Neural progenitor cell (in vitro differentiated cells): ENCODE data around the gene SSBP2.

ENCODE experiments used
- EZH2 ChIP-seq: fragments of 200-600 bp; sonication (generic); IDR thresholded peaks from 2 replicates; pipeline ENCODE4 v1.6.1; 2017; ENCODE audit warnings: antibody characterized with exemption, mild to moderate bottlenecking, moderate library complexity
- EZH2phosphoT487 ChIP-seq: fragments of 200-600 bp; sonication (generic); IDR thresholded peaks from 2 replicates; pipeline ENCODE4 v1.6.1; 2017; ENCODE audit warnings: antibody characterized with exemption
- TF ChIP-seq, protein P1 (sequence below): fragments of 200-600 bp; sonication (generic); IDR thresholded peaks from 2 replicates; pipeline ENCODE4 v1.5.1; 2017; ENCODE audit warnings: antibody characterized with exemption, mild to moderate bottlenecking

DNA sequence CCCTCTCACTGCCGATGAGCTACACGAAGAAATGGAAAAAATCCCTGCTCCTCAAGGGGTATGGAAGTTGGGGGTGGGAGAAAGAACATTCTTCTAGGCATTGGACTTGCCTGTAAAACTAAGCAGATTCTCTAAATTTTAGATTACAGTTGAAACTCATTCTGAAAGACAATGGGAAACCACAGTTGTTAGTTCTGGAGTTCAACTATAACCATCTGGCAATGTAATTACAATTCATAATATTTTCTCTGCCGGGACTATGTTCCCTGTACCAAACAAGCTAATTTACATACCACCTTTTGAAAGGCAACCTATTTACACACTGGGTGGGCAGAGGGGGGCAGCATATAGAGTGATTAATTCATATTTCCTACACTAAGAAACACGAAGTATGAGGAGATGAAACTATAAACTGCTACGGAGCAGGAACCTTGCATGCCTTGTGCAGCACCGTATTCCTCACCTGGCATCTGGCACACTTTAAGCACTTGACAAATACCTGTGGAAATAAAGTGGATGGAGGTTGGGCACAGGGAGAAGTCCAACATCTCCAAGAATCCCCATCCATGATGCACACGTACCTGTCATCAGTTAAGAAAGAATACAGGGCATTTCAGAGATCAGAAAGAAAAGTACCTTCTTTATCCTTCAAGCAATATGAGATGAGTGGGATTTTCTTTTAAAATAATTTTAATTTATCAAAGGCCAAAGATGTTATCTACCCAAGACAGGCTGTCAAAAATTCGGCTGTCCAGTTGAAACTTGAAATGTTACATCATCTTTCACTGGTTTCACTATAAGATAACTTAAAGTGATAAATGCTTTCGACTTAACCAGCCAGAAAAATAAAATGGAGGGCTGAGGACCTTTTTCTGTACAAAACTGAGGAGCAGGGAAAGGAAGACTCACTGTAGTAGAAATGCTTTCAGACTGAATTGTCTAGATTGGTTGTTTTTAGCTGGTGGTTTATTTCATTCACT lies 54.2 kb downstream of the SSBP2 start:
- TF ChIP-seq, protein P1, sequence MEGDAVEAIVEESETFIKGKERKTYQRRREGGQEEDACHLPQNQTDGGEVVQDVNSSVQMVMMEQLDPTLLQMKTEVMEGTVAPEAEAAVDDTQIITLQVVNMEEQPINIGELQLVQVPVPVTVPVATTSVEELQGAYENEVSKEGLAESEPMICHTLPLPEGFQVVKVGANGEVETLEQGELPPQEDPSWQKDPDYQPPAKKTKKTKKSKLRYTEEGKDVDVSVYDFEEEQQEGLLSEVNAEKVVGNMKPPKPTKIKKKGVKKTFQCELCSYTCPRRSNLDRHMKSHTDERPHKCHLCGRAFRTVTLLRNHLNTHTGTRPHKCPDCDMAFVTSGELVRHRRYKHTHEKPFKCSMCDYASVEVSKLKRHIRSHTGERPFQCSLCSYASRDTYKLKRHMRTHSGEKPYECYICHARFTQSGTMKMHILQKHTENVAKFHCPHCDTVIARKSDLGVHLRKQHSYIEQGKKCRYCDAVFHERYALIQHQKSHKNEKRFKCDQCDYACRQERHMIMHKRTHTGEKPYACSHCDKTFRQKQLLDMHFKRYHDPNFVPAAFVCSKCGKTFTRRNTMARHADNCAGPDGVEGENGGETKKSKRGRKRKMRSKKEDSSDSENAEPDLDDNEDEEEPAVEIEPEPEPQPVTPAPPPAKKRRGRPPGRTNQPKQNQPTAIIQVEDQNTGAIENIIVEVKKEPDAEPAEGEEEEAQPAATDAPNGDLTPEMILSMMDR, result no peak
- no peak for TF ChIP-seq EZH2
- no peak for TF ChIP-seq EZH2phosphoT487
